K562 (cell line): ENCODE data around the gene MSMO1. TPM values are rescaled to one million over a fixed set of nuclear protein-coding genes. Genes with fewer than 3 reads are reported as not detected.

ENCODE experiments used
- ARID1B ChIP-seq: fragments of 450-650 bp; IDR thresholded peaks from 2 replicates; pipeline ENCODE4 v1.6.1; 2016; ENCODE audit warnings: antibody characterized with exemption, mild to moderate bottlenecking, inconsistent platforms
- HDAC3 ChIP-seq: fragments of 450-650 bp; IDR thresholded peaks from 2 replicates; pipeline ENCODE4 v1.6.1; 2018; ENCODE audit warnings: borderline replicate concordance, mild to moderate bottlenecking, moderate library complexity; ENCODE audit not compliant: partially characterized antibody
- ID3 ChIP-seq, 2 experiments: fragments of 250-450 bp in 1 of 2; fragments of 450-650 bp in 1 of 2; sonication (Bioruptor Pico) in 1 of 2; IDR thresholded peaks; 2 replicates each; pipeline versions ENCODE4 v1.6.1 to v1.8.0; 2016 to 2021; ENCODE audit warnings: mild to moderate bottlenecking in 2 of 2, moderate library complexity in 2 of 2, missing compliant biosample characterization in 1 of 2, missing genetic modification characterization in 1 of 2
- JUN ChIP-seq, 2 experiments: sonication (generic) in 1 of 2; formaldehyde crosslinking in 1 of 2; IDR thresholded peaks; 2 replicates each; pipeline versions ENCODE4 v1.6.1 to v1.8.0; 2012 to 2022; ENCODE audit warnings: borderline replicate concordance in 2 of 2, mild to moderate bottlenecking in 2 of 2, improper control_type of control experiment in 1 of 2, low read depth in 1 of 2, low read length in 1 of 2, missing genetic modification reagents in 1 of 2
- MAFG ChIP-seq: fragments of 450-650 bp; conservative IDR thresholded peaks from 2 replicates; pipeline ENCODE4 v1.6.1; 2016; ENCODE audit warnings: missing genetic modification characterization, missing compliant biosample characterization
- MNT ChIP-seq, 2 experiments: fragments of 450-650 bp; conservative IDR thresholded peaks; 2 replicates each; pipeline ENCODE4 v1.6.1; 2017; ENCODE audit warnings: mild to moderate bottlenecking in 2 of 2, moderate library complexity in 2 of 2
- SMARCE1 ChIP-seq: fragments of 450-650 bp; IDR thresholded peaks from 2 replicates; pipeline ENCODE4 v1.7.1; 2016; ENCODE audit warnings: mild to moderate bottlenecking
- TCF3 ChIP-seq: sonication (generic); formaldehyde crosslinking; IDR thresholded peaks from 2 replicates; pipeline ENCODE4 v1.4.0; 2020; ENCODE audit warnings: mild to moderate bottlenecking, missing genetic modification reagents
- TEAD2 ChIP-seq: fragments of 450-650 bp; IDR thresholded peaks from 2 replicates; pipeline ENCODE4 v1.6.1; 2016; ENCODE audit warnings: missing genetic modification characterization, control low read depth, missing compliant biosample characterization
- ZBTB12 ChIP-seq: fragments of 250-450 bp; sonication (Bioruptor Pico); IDR thresholded peaks from 2 replicates; pipeline ENCODE4 v1.4.0; 2020
- ZBTB40 ChIP-seq, 2 experiments: fragments of 450-650 bp in 1 of 2; sonication (generic) in 1 of 2; formaldehyde crosslinking in 1 of 2; IDR thresholded peaks; 2 replicates each; pipeline versions ENCODE4 v1.7.1 to v1.9.0; 2016 to 2022; ENCODE audit warnings: inconsistent platforms in 1 of 2, mild to moderate bottlenecking in 1 of 2, missing genetic modification reagents in 1 of 2
- ZNF23 ChIP-seq: fragments of 250-450 bp; sonication (Bioruptor Pico); IDR thresholded peaks from 2 replicates; pipeline ENCODE4 v1.4.0; 2020; ENCODE audit warnings: mild to moderate bottlenecking
- ZNF316 ChIP-seq: fragments of 450-650 bp; IDR thresholded peaks from 2 replicates; pipeline ENCODE4 v1.6.1; 2016
- polyA plus RNA-seq, 8 experiments: library from polyadenylated mRNA; depleted of rRNA in 4 of 8; stranded (reverse) in 5 of 8; unstranded in 3 of 8; fragments of >200 nt; fragmentation: Nextera tagmentation in 2 of 8; fragmentation: Illumina TruSeq in 1 of 8; extraction: Ambion mirVana in 2 of 8; extraction: Trizol in 1 of 8; gene quantifications; 2 replicates each; pipeline versions ENCODE4 v1.2.1 to v1.2.3, GENCODE V29; 2011 to 2014; ENCODE audit warnings: inconsistent platforms in 1 of 8, missing spikeins in 1 of 8
- total RNA-seq, 7 experiments: library from RNA; depleted of rRNA in 6 of 7; stranded (reverse); fragments of >200 nt in 6 of 7; fragmentation: Illumina TruSeq in 2 of 7; extraction: Trizol in 2 of 7; gene quantifications; 2 replicates each; pipeline versions ENCODE4 v1.2.1 to v1.2.3, GENCODE V29; 2011 to 2021; ENCODE audit warnings: low replicate concordance in 1 of 7

Gene MSMO1
- total and polyA plus RNA-seq, 9 of the 15 experiments (the other 6 are each of a cell fraction or from before 2014, with no cell fraction given): 32.0 to 172 (median 63.5) TPM

- TF ChIP-seq MAFG (tag) (peak; percentile 95), MNT (conservative IDR thresholded peaks at IDR 0.05) (peak in 1 of 2 experiments; percentile 32; a peak in 1 of 4 replicates), TCF3 (CRISPR knock-in tag) (peak; percentile 56; the same call in 1 of the 2 replicates), TEAD2 (no peak), HDAC3 (peak; percentile 46), ARID1B (peak; percentile 84), ZBTB40 (IDR thresholded peaks at IDR 0.05) (0 out of 2 replicates have a peak, but pooled peaks have one; percentile 49), ZBTB40 (CRISPR knock-in tag; IDR thresholded peaks at IDR 0.05) (no peak), ZBTB12 (CRISPR knock-in tag) (no peak), ZNF23 (0 out of 2 replicates have a peak, but pooled peaks have one; percentile 18), JUN (IDR thresholded peaks at IDR 0.05; ENCODE audit: borderline replicate concordance, low read depth, low read length) (peak; percentile 77; the same call in 1 of the 2 replicates), JUN (CRISPR knock-in tag; IDR thresholded peaks at IDR 0.05; ENCODE audit: borderline replicate concordance) (no peak), ID3 (CRISPR knock-in tag; IDR thresholded peaks at IDR 0.05) (no peak), ID3 (tag; IDR thresholded peaks at IDR 0.05) (no peak), ZNF316 (peak; percentile 99), SMARCE1 (peak; percentile 81)
Observed at GRCh38 chr4:165325732-165326512, 1.5 kb upstream of the MSMO1 start (continued).
